Measurements from ENCODE around the gene EXOC6.
"Not testable (repeated sequence)": the region's sequence is repeated elsewhere in the genome, so short reads cannot be mapped to it uniquely, and the experiment has no call there.

EXOC6 gene

GRCh38 chr10:92931597-92931996 is 83.3 kb downstream of the EXOC6 start:
- no peak for DNase-seq (ENCODE audit: low read depth)
- no peak for TF ChIP-seq CTCF (conservative IDR thresholded peaks at IDR 0.05; ENCODE audit: low read length)
- H3K4me3 ChIP-seq (ENCODE audit: low read length): no peak overlapping the region

GRCh38 chr10:92937876-92938275 is 89.6 kb downstream of the EXOC6 start:
- no peak for DNase-seq (ENCODE audit: low read depth)
- H3K4me3 ChIP-seq (ENCODE audit: low read length): no peak overlapping the region
- no peak for TF ChIP-seq CTCF (conservative IDR thresholded peaks at IDR 0.05; ENCODE audit: low read length)

GRCh38 chr10:92938841-92939240 is 90.5 kb downstream of the EXOC6 start:
- no peak for TF ChIP-seq CTCF (conservative IDR thresholded peaks at IDR 0.05; ENCODE audit: low read length)
- no peak overlapping the region for H3K4me3 ChIP-seq (ENCODE audit: low read length)
- no peak for DNase-seq (ENCODE audit: low read depth)

- no peak for DNase-seq (ENCODE audit: low read depth)
- H3K4me3 ChIP-seq (ENCODE audit: low read length): no peak overlapping the region
- TF ChIP-seq CTCF (conservative IDR thresholded peaks at IDR 0.05; ENCODE audit: low read length): no peak
Observed at GRCh38 chr10:92942226-92942625, 93.9 kb downstream of the EXOC6 start.

GRCh38 chr10:92946491-92946890 is 98.2 kb downstream of the EXOC6 start:
- H3K4me3 ChIP-seq (ENCODE audit: low read length): no peak overlapping the region
- no peak for TF ChIP-seq CTCF (conservative IDR thresholded peaks at IDR 0.05; ENCODE audit: low read length)
- DNase-seq (ENCODE audit: low read depth): no peak

GRCh38 chr10:92952573-92952972 is 104.3 kb downstream of the EXOC6 start:
- not testable (repeated sequence) for H3K4me3 ChIP-seq (ENCODE audit: low read length); DNase-seq (ENCODE audit: low read depth)

GRCh38 chr10:92957223-92958010 is 109.1 kb downstream of the EXOC6 start:
- DNase-seq (ENCODE audit: low read depth): no peak
- TF ChIP-seq CTCF (conservative IDR thresholded peaks at IDR 0.05; ENCODE audit: low read length): no peak
- no peak overlapping the region for H3K4me3 ChIP-seq (ENCODE audit: low read length)
